ENCODE data around the gene FBXL19.
A peak's percentile ranks its signal among the peaks of the same experiment; 100 is the strongest.

FBXL19 gene

GRCh38 chr16:30947541-30947858 is 24.1 kb downstream of the FBXL19 start:
- Histone ChIP-seq H3K4me3 (replicated peaks; ENCODE audit: insufficient read depth, low read length) (no peak overlapping the region), H3K27me3 (ENCODE audit: insufficient read depth, poor library complexity, severe bottlenecking) (no peaks in the 10 kb centered on the region), H3K27ac (replicated peaks) (no peak overlapping the region)
- DNase-seq (ENCODE audit: low read depth in 1 of 2, low spot score in 1 of 2), result no peak
- no peak for TF ChIP-seq SPI1 (IDR thresholded peaks at IDR 0.05; ENCODE audit: borderline replicate concordance, low read depth)
- TF ChIP-seq, protein P1, sequence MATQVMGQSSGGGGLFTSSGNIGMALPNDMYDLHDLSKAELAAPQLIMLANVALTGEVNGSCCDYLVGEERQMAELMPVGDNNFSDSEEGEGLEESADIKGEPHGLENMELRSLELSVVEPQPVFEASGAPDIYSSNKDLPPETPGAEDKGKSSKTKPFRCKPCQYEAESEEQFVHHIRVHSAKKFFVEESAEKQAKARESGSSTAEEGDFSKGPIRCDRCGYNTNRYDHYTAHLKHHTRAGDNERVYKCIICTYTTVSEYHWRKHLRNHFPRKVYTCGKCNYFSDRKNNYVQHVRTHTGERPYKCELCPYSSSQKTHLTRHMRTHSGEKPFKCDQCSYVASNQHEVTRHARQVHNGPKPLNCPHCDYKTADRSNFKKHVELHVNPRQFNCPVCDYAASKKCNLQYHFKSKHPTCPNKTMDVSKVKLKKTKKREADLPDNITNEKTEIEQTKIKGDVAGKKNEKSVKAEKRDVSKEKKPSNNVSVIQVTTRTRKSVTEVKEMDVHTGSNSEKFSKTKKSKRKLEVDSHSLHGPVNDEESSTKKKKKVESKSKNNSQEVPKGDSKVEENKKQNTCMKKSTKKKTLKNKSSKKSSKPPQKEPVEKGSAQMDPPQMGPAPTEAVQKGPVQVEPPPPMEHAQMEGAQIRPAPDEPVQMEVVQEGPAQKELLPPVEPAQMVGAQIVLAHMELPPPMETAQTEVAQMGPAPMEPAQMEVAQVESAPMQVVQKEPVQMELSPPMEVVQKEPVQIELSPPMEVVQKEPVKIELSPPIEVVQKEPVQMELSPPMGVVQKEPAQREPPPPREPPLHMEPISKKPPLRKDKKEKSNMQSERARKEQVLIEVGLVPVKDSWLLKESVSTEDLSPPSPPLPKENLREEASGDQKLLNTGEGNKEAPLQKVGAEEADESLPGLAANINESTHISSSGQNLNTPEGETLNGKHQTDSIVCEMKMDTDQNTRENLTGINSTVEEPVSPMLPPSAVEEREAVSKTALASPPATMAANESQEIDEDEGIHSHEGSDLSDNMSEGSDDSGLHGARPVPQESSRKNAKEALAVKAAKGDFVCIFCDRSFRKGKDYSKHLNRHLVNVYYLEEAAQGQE (IDR thresholded peaks at IDR 0.05; ENCODE audit: insufficient replicate concordance, low read depth), result no peak

- peak in 1 of 2 experiments; percentile 48 for DNase-seq (ENCODE audit: low read depth in 1 of 2, low spot score in 1 of 2)
- TF ChIP-seq CTCF (IDR thresholded peaks at IDR 0.05; ENCODE audit: insufficient read depth, low read length) (no peak), GABPA (IDR thresholded peaks at IDR 0.05; ENCODE audit: low read depth) (no peak), SPI1 (IDR thresholded peaks at IDR 0.05; ENCODE audit: borderline replicate concordance, low read depth) (no peak), POLR2AphosphoS5 (IDR thresholded peaks at IDR 0.05; ENCODE audit: low read depth) (no peak)
- TF ChIP-seq, protein P1 (IDR thresholded peaks at IDR 0.05; ENCODE audit: insufficient replicate concordance, low read depth), result no peak
- H3K27me3 ChIP-seq (ENCODE audit: insufficient read depth, poor library complexity, severe bottlenecking), result no peaks in the 10 kb centered on the region
- H3K27ac ChIP-seq (replicated peaks), result peak overlapping the region; percentile 88
- peak overlapping the region; percentile 47 for H3K4me3 ChIP-seq (replicated peaks; ENCODE audit: insufficient read depth, low read length)
Observed at GRCh38 chr16:30947859-30948666, 24.7 kb downstream of the FBXL19 start.

DNA sequence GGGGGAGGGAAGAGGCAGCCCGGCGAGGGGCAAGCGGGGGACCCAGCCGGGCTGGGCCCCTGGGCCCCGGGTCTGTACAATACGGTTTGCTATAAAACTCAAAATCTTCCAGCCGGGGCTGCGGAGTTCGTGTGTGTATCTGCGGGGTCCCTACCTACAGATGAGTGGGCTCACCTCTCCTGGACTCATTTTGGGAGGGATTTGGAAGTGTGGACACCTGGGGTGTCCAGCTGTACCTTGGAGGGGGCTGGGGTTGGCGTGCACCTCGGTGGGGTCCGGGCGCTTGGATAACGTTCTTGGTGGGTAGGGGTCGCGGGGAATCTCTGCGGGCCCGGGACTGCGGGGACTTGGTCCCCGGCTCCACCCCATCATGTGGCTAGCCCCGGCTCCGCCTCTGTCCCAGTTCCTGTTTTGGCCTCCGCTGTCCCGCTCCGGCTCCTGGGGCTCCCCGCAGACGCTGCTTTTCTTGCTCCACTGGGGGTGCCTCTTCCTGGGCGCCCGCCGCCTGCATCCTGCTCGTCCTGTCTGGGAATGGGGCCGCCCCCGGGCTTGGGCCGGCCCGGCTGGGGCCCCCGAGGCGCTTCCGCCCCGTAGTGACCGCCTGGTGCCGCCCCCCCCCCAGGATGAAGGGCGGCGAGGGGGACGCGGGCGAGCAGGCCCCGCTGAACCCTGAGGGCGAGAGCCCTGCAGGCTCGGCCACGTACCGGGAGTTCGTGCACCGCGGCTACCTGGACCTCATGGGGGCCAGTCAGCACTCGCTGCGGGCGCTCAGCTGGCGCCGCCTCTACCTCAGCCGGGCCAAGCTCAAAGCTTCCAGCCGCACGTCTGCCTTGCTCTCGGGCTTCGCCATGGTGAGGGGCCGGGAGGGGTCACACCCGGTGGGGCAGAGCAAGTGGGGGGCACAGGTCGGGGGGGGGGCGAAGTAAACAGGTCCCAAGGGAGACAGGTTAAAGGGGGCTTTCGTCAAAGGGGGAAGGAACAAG is 25.6 kb downstream of the FBXL19 start, which contains the start of gene ORAI3:
ORAI3 (plus strand) TSS at position 402 of the 983 bp plus-strand sequence; CDS start at position 624, 222 bp downstream.
- Histone ChIP-seq H3K27me3 (ENCODE audit: insufficient read depth, poor library complexity, severe bottlenecking) (no peaks in the 10 kb centered on the region), H3K4me3 (replicated peaks; ENCODE audit: insufficient read depth, low read length) (peak within 1 kb of the TSS; percentile 47), H3K27ac (replicated peaks) (peak within 1 kb of the TSS; percentile 88)
- DNase-seq (ENCODE audit: low read depth in 1 of 2, low spot score in 1 of 2), result peak; percentile 80 to 90
- TF ChIP-seq POLR2AphosphoS5 (IDR thresholded peaks at IDR 0.05; ENCODE audit: low read depth), result peak; percentile 72; the same call in 1 of the 2 replicates
- TF ChIP-seq CTCF (IDR thresholded peaks at IDR 0.05; ENCODE audit: insufficient read depth, low read length), result no peak
- peak; percentile 54 for TF ChIP-seq GABPA (IDR thresholded peaks at IDR 0.05; ENCODE audit: low read depth)
- TF ChIP-seq, protein P1 (IDR thresholded peaks at IDR 0.05; ENCODE audit: insufficient replicate concordance, low read depth), result peak; percentile 59
- peak; percentile 97 for TF ChIP-seq SPI1 (IDR thresholded peaks at IDR 0.05; ENCODE audit: borderline replicate concordance, low read depth)
